Myometrial cell (primary cell): ENCODE data around the gene MALT1. TPM values are rescaled to one million over a fixed set of nuclear protein-coding genes. Genes with fewer than 3 reads are reported as not detected.

ENCODE experiments used
- total RNA-seq: library from RNA; depleted of rRNA; stranded (reverse); fragments of >200 nt; gene quantifications from 2 replicates; pipeline ENCODE4 v1.2.3, GENCODE V29; 2015

The MALT1 gene, protein sequence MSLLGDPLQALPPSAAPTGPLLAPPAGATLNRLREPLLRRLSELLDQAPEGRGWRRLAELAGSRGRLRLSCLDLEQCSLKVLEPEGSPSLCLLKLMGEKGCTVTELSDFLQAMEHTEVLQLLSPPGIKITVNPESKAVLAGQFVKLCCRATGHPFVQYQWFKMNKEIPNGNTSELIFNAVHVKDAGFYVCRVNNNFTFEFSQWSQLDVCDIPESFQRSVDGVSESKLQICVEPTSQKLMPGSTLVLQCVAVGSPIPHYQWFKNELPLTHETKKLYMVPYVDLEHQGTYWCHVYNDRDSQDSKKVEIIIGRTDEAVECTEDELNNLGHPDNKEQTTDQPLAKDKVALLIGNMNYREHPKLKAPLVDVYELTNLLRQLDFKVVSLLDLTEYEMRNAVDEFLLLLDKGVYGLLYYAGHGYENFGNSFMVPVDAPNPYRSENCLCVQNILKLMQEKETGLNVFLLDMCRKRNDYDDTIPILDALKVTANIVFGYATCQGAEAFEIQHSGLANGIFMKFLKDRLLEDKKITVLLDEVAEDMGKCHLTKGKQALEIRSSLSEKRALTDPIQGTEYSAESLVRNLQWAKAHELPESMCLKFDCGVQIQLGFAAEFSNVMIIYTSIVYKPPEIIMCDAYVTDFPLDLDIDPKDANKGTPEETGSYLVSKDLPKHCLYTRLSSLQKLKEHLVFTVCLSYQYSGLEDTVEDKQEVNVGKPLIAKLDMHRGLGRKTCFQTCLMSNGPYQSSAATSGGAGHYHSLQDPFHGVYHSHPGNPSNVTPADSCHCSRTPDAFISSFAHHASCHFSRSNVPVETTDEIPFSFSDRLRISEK
- 19.3 and 22.5 TPM in 2 replicates for total RNA-seq

DNA sequence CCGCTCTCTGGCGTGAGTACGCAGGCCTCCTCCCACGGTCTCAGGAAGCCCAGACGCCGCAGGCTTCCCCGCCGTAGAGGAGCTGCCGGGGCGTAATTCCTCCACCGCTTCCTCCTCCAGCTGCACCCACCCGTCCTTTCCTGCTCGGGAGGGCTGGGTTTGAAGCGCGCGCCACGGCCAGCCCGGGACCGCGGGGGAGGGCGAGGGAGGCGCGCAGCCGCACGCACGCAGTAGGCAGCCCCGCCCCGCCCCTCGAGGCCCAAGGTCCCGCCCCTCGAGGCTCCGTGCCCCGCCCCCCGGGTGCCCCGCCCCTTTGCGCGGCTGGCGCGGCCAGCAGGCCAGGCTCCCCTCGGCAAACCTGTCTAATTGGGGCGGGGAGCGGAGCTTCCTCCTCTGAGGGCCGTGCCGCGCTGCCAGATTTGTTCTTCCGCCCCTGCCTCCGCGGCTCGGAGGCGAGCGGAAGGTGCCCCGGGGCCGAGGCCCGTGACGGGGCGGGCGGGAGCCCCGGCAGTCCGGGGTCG, at the start of gene MALT1:
MALT1 (plus strand) TSS at position 355 of the 521 bp plus-strand sequence. CDS start 179 bp downstream, outside the sequence.

Other genes with a start within 250 kb of the MALT1 start
- gene ALPK2, start 42.4 kb upstream of the MALT1 start, total RNA-seq, result 8.9 and 11.3 TPM in 2 replicates
- gene ZNF532, start 193.4 kb downstream of the MALT1 start, total RNA-seq, result 23.6 and 32.1 TPM in 2 replicates